Vagina (tissue), 2 donors: Measurements from ENCODE around the gene ZMYND8. TPM values are rescaled to one million over a fixed set of nuclear protein-coding genes. Genes with fewer than 3 reads are reported as not detected.

Experiments used
- DNase-seq, 2 donors: peaks; one replicate each; pipeline ENCODE4 v3.0.0-alpha.2; 2017; ENCODE audit errors: extremely low spot score in 2 of 2
- H3K27ac ChIP-seq: fragments of 200-600 bp; sonication (generic); one replicate; pipeline ENCODE4 v1.5.1; 2019
- H3K27me3 ChIP-seq: fragments of 200-600 bp; sonication (generic); one replicate; pipeline ENCODE4 v1.5.1; 2019
- H3K36me3 ChIP-seq, 2 donors: fragments of 200-600 bp; sonication (generic); one replicate each; pipeline ENCODE4 v1.5.1; 2017 to 2019
- H3K4me1 ChIP-seq: fragments of 200-600 bp; sonication (generic); one replicate; pipeline ENCODE4 v1.5.1; 2019
- H3K4me3 ChIP-seq, 2 donors: fragments of 200-600 bp; sonication (generic); 1 replicate in 1 of 2; 2 replicates in 1 of 2; pipeline ENCODE4 v1.5.1; 2016 to 2019
- H3K9me3 ChIP-seq: fragments of 200-600 bp; sonication (generic); one replicate; pipeline ENCODE4 v1.5.1; 2019
- POLR2A ChIP-seq, 2 donors: fragments of 450-650 bp; IDR thresholded peaks; one replicate each; pipeline ENCODE4 v1.6.1; 2017; ENCODE audit warnings: antibody characterized with exemption in 2 of 2, mild to moderate bottlenecking in 2 of 2, moderate library complexity in 2 of 2
- POLR2AphosphoS5 ChIP-seq, 2 donors: sonication (generic); formaldehyde crosslinking; IDR thresholded peaks; one replicate each; pipeline ENCODE4 v1.9.0; 2017; ENCODE audit warnings: antibody characterized with exemption in 2 of 2, mild to moderate bottlenecking in 2 of 2, low read depth in 1 of 2; ENCODE audit not compliant: insufficient read depth in 1 of 2
- intact Hi-C: fragments of 100-400 bp; cut with DNase I; formaldehyde crosslinking; loops from one replicate; pipeline ENCODE4 v1.15.1; 2023
- microRNA-seq: library from miRNA; unstranded; fragments of <30 nt; microRNA quantifications from one replicate; pipeline ENCODE4, GENCODE V29; 2017; ENCODE audit warnings: borderline number of aligned reads, borderline replicate concordance
- small RNA-seq: library from RNA; depleted of rRNA; stranded (forward); fragments of <200 nt; gene quantifications from one replicate; pipeline ENCODE3, GENCODE V24; 2016
- total RNA-seq: library from RNA; depleted of rRNA; stranded (reverse); fragments of >200 nt; gene quantifications from one replicate; pipeline ENCODE4 v1.2.3, GENCODE V29; 2016
- TF ChIP-seq, protein P1 (sequence below), 3 experiments: fragments of 450-650 bp in 2 of 3; fragments of 200-600 bp in 1 of 3; sonication (generic) in 1 of 3; IDR thresholded peaks; one replicate each; pipeline ENCODE4 v1.5.1; 2017 to 2019; ENCODE audit warnings: antibody characterized with exemption in 3 of 3, mild to moderate bottlenecking in 2 of 3, moderate library complexity in 2 of 3

ZMYND8 gene
- total RNA-seq, 1 donor from 2014 or later, result 91.1 TPM

DNA sequence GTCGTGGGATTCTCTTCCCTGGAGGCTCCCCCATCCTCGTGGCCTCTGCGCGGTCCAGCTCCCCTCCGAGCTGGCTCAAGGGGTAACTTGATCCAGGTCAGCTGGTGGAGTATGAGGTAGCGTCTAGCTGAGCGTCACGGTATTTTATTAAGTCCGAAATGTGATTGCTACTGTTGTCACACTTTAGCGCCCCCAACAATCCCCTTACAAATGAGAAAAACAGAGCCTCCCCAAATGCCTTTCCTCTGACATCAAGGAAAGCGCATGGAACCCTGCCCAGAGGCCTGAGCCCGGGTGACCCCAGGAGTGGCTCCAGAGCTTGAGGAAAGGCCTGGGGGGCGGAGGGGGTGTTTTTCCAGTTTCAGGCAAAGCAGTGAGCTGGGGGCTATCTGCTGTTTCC lies 192.4 kb downstream of the ZMYND8 start:
- Histone ChIP-seq H3K36me3 (no peaks in the 10 kb centered on the region), H3K27me3 (no peaks in the 10 kb centered on the region), H3K27ac (no peak overlapping the region), H3K4me1 (no peaks in the 10 kb centered on the region), H3K4me3 (no peak overlapping the region), H3K9me3 (no peaks in the 10 kb centered on the region)
- DNase-seq, result no peak
- no peak for TF ChIP-seq POLR2A (IDR thresholded peaks at IDR 0.05)
- intact Hi-C loops, result no loop called here

DNA sequence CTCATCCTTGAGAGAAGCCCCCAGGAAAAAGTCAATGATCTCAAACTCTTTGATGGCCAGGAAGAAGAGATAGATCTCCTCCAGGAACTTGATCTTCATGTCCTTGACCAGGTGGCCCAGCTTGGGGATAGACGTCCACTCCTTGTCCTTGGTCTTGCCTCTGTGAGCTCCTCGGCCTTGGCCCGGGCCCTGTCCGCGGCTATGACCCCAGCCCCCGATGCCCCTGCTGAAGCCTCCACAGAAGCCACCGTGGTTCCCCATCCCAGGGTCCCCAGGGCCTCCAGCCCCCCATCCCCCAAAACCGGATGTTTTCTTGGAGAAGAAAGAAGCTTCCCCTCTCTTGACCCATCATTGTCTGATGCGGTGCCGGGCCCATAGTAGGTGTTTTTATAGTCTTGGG lies 195.1 kb downstream of the ZMYND8 start:
- Histone ChIP-seq H3K4me1 (no peaks in the 10 kb centered on the region), H3K27ac (no peak overlapping the region), H3K27me3 (no peaks in the 10 kb centered on the region), H3K9me3 (no peaks in the 10 kb centered on the region), H3K36me3 (no peaks in the 10 kb centered on the region), H3K4me3 (no peak overlapping the region)
- DNase-seq, result no peak
- TF ChIP-seq POLR2A (IDR thresholded peaks at IDR 0.05), result no peak
- TF ChIP-seq, protein P1, sequence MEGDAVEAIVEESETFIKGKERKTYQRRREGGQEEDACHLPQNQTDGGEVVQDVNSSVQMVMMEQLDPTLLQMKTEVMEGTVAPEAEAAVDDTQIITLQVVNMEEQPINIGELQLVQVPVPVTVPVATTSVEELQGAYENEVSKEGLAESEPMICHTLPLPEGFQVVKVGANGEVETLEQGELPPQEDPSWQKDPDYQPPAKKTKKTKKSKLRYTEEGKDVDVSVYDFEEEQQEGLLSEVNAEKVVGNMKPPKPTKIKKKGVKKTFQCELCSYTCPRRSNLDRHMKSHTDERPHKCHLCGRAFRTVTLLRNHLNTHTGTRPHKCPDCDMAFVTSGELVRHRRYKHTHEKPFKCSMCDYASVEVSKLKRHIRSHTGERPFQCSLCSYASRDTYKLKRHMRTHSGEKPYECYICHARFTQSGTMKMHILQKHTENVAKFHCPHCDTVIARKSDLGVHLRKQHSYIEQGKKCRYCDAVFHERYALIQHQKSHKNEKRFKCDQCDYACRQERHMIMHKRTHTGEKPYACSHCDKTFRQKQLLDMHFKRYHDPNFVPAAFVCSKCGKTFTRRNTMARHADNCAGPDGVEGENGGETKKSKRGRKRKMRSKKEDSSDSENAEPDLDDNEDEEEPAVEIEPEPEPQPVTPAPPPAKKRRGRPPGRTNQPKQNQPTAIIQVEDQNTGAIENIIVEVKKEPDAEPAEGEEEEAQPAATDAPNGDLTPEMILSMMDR (IDR thresholded peaks at IDR 0.05), result no peak
- no peak for TF ChIP-seq POLR2AphosphoS5 (IDR thresholded peaks at IDR 0.05; ENCODE audit: insufficient read depth in 1 of 2, low read depth in 1 of 2)
- intact Hi-C loops, result no loop called here

- no peak for TF ChIP-seq POLR2A (IDR thresholded peaks at IDR 0.05)
- TF ChIP-seq, protein P1 (IDR thresholded peaks at IDR 0.05), result no peak
- no peak for TF ChIP-seq POLR2AphosphoS5 (IDR thresholded peaks at IDR 0.05; ENCODE audit: insufficient read depth in 1 of 2, low read depth in 1 of 2)
- Histone ChIP-seq H3K9me3 (no peaks in the 10 kb centered on the region), H3K4me3 (no peak overlapping the region), H3K27me3 (no peaks in the 10 kb centered on the region), H3K36me3 (no peaks in the 10 kb centered on the region), H3K27ac (no peak overlapping the region), H3K4me1 (no peaks in the 10 kb centered on the region)
- no peak for DNase-seq
- intact Hi-C loops, result no loop called here
These were observed 195.5 kb downstream of the ZMYND8 start for GRCh38 chr20:47160992-47161391.

GRCh38 chr20:47160240-47160639 lies 196.3 kb downstream of the ZMYND8 start:
- Histone ChIP-seq H3K27me3 (no peaks in the 10 kb centered on the region), H3K27ac (no peak overlapping the region), H3K36me3 (no peaks in the 10 kb centered on the region), H3K4me1 (no peaks in the 10 kb centered on the region), H3K4me3 (no peak overlapping the region), H3K9me3 (no peaks in the 10 kb centered on the region)
- no peak for DNase-seq
- intact Hi-C loops, result no loop called here
- TF ChIP-seq, protein P1 (IDR thresholded peaks at IDR 0.05), result no peak
- TF ChIP-seq POLR2AphosphoS5 (IDR thresholded peaks at IDR 0.05; ENCODE audit: insufficient read depth in 1 of 2, low read depth in 1 of 2) (no peak), POLR2A (IDR thresholded peaks at IDR 0.05) (no peak)

Small RNA genes lying within 50 kb of the gene (microRNA-seq; reads per million reads assigned to microRNA genes)
- not detected for gene MIR3616

Small RNA genes lying within 50 kb of the gene (small RNA-seq; reads per million reads assigned to genes)
- gene MIR3616, result not detected

Other genes with a start within 250 kb of the ZMYND8 start
- 47.1 TPM for gene NCOA3, start 145.2 kb upstream of the ZMYND8 start, total RNA-seq